ENCODE data around the gene ZDHHC14.

DNA sequence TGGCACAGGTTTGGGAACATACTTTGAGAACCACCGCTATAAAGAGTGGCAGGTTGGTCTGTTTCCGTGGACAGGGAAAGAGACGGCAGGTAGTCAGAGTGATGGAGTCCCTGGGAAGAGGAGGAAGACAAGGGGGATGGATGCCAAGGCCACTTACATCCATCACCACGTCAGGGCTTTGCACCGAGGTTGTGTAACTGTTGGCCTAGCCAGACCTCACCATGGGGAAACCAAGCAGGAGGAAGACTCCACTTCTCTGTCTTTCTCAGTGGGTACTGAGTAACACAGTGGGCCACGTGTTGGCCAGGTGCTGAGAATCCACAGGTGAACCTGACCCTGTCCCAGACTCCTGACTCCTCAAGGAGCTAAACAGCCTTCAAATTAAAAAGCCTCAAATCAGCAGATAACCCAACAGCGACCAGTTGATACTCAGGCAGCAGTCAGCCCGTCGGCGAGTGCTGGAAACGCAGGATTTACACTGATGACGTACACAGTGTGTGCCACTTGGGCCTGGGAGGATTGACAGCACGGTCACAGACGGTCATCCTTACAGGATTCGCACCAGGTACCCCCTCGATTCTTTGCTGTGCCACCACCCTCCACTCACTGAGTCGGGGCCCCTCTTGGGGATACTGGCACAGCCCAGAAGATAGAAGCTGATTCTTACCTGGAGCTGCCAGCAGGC, 307.4 kb downstream of the ZDHHC14 start:
- TF ChIP-seq, protein P1, sequence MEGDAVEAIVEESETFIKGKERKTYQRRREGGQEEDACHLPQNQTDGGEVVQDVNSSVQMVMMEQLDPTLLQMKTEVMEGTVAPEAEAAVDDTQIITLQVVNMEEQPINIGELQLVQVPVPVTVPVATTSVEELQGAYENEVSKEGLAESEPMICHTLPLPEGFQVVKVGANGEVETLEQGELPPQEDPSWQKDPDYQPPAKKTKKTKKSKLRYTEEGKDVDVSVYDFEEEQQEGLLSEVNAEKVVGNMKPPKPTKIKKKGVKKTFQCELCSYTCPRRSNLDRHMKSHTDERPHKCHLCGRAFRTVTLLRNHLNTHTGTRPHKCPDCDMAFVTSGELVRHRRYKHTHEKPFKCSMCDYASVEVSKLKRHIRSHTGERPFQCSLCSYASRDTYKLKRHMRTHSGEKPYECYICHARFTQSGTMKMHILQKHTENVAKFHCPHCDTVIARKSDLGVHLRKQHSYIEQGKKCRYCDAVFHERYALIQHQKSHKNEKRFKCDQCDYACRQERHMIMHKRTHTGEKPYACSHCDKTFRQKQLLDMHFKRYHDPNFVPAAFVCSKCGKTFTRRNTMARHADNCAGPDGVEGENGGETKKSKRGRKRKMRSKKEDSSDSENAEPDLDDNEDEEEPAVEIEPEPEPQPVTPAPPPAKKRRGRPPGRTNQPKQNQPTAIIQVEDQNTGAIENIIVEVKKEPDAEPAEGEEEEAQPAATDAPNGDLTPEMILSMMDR (conservative IDR thresholded peaks at IDR 0.05; ENCODE audit: low read depth, low read length): no peak
- TF ChIP-seq EZH2 (IDR thresholded peaks at IDR 0.05; ENCODE audit: low read length, unreplicated experiment): no peak
- no peak for TF ChIP-seq EZH2phosphoT487 (IDR thresholded peaks at IDR 0.05; ENCODE audit: borderline replicate concordance, low read length)

All from PC-3 (cell line).